ENCODE measurements around the gene MPP3.

DNA sequence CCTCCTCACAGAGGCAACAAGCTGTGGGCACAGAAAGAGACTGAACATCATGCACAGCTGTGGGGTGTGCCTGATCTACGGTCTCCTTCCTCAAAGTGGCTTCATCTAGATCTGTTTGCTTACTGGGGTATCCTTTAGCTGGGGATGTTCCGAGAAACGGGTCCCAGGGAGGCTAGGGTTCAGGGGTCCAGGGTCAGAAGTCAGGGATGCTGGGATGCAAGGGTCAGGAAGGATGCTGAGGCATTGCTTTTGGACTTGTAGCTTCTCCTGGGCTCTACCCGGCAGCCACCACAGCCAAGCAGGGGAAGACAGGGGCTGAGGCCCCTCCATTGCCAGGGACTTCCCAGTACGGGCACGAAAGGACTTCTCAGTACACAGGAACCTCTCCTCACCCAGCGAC lies 20.6 kb upstream of the MPP3 start:
- no peak for TF ChIP-seq POLR2A (IDR thresholded peaks at IDR 0.05)
- TF ChIP-seq, protein P1, sequence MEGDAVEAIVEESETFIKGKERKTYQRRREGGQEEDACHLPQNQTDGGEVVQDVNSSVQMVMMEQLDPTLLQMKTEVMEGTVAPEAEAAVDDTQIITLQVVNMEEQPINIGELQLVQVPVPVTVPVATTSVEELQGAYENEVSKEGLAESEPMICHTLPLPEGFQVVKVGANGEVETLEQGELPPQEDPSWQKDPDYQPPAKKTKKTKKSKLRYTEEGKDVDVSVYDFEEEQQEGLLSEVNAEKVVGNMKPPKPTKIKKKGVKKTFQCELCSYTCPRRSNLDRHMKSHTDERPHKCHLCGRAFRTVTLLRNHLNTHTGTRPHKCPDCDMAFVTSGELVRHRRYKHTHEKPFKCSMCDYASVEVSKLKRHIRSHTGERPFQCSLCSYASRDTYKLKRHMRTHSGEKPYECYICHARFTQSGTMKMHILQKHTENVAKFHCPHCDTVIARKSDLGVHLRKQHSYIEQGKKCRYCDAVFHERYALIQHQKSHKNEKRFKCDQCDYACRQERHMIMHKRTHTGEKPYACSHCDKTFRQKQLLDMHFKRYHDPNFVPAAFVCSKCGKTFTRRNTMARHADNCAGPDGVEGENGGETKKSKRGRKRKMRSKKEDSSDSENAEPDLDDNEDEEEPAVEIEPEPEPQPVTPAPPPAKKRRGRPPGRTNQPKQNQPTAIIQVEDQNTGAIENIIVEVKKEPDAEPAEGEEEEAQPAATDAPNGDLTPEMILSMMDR (IDR thresholded peaks at IDR 0.05), result no peak
